GM23248 (cell line): ENCODE results near the gene CRYBA1. TPM values are rescaled to one million over a fixed set of nuclear protein-coding genes. Genes with fewer than 3 reads are reported as not detected.
"Not testable (repeated sequence)": the region's sequence is repeated elsewhere in the genome, so short reads cannot be mapped to it uniquely, and the experiment has no call there.

Experiments used
- DNase-seq: peaks from one replicate; pipeline ENCODE4 v3.0.0-alpha.2; 2015
- H2AFZ ChIP-seq: fragments of 200-600 bp; sonication (generic); 2 replicates; pipeline ENCODE4 v1.6.1; 2016; ENCODE audit warnings: antibody characterized with exemption
- H3F3A ChIP-seq: fragments of 200-600 bp; sonication (generic); 2 replicates; pipeline ENCODE4 v1.6.1; 2016; ENCODE audit warnings: mild to moderate bottlenecking, antibody characterized with exemption, mixed run types; ENCODE audit not compliant: insufficient read depth
- H3K27ac ChIP-seq: fragments of 200-600 bp; sonication (generic); 2 replicates; pipeline ENCODE4 v1.5.1; 2016; ENCODE audit warnings: mild to moderate bottlenecking
- H3K27me3 ChIP-seq: fragments of 200-600 bp; sonication (generic); replicated peaks from 2 replicates; pipeline ENCODE4 v1.6.1; 2016; ENCODE audit warnings: mild to moderate bottlenecking; ENCODE audit not compliant: insufficient read depth
- H3K36me3 ChIP-seq: fragments of 200-600 bp; sonication (generic); 2 replicates; pipeline ENCODE4 v1.6.1; 2016; ENCODE audit warnings: low read depth, mild to moderate bottlenecking
- H3K4me1 ChIP-seq: fragments of 200-600 bp; sonication (generic); 2 replicates; pipeline ENCODE4 v1.6.1; 2016; ENCODE audit warnings: mild to moderate bottlenecking; ENCODE audit not compliant: insufficient read depth
- H3K4me2 ChIP-seq: fragments of 200-600 bp; sonication (generic); one replicate; pipeline ENCODE4 v1.6.1; 2016; ENCODE audit warnings: mild to moderate bottlenecking; ENCODE audit not compliant: unreplicated experiment
- H3K4me3 ChIP-seq: fragments of 200-600 bp; sonication (generic); 2 replicates; pipeline ENCODE4 v1.5.1; 2016; ENCODE audit warnings: mild to moderate bottlenecking
- H3K79me2 ChIP-seq: fragments of 200-600 bp; sonication (generic); 2 replicates; pipeline ENCODE4 v1.6.1; 2016; ENCODE audit warnings: mild to moderate bottlenecking; ENCODE audit not compliant: insufficient read depth
- H3K9ac ChIP-seq: fragments of 200-600 bp; sonication (generic); 2 replicates; pipeline ENCODE4 v1.6.1; 2016; ENCODE audit warnings: mild to moderate bottlenecking
- H3K9me2 ChIP-seq: fragments of 200-600 bp; sonication (generic); 2 replicates; pipeline ENCODE4 v1.6.1; 2016; ENCODE audit warnings: mixed run types, mild to moderate bottlenecking, moderate library complexity; ENCODE audit not compliant: insufficient read depth
- H3K9me3 ChIP-seq: fragments of 200-600 bp; sonication (generic); one replicate; pipeline ENCODE4 v1.6.1; 2017; ENCODE audit warnings: low read depth
- H4K20me1 ChIP-seq: fragments of 200-600 bp; sonication (generic); 2 replicates; pipeline ENCODE4 v1.6.0; 2016; ENCODE audit not compliant: insufficient read depth
- EZH2 ChIP-seq: fragments of 200-600 bp; sonication (generic); IDR thresholded peaks from 2 replicates; pipeline ENCODE4 v1.6.1; 2018; ENCODE audit warnings: antibody characterized with exemption, mild to moderate bottlenecking; ENCODE audit not compliant: insufficient read depth, poor library complexity, severe bottlenecking
- EZH2phosphoT487 ChIP-seq: fragments of 200-600 bp; sonication (generic); IDR thresholded peaks from 2 replicates; pipeline ENCODE4 v1.6.1; 2018; ENCODE audit warnings: antibody characterized with exemption, moderate library complexity, mild to moderate bottlenecking, low read depth; ENCODE audit not compliant: insufficient read depth
- WGBS, 2 experiments: methylation state at CpG; one replicate each; pipeline ENCODE4 v1.1.6; 2015 to 2017; ENCODE audit warnings: low lambda C conversion rate in 2 of 2, low coverage in 1 of 2; ENCODE audit errors: missing lambda C conversion rate in 2 of 2; 5-methylcytosine and 5-hydroxymethylcytosine counted together
- in situ Hi-C: fragments of 300-500 bp; cut with MboI; formaldehyde crosslinking; loops from 2 replicates; pipeline ENCODE4 v1.15.0; 2020
- polyA plus RNA-seq: library from polyadenylated mRNA; unstranded; fragments of >200 nt; fragmentation: Nextera tagmentation; extraction: Ambion mirVana; gene quantifications from 2 replicates; pipeline ENCODE4 v1.2.1, GENCODE V29; 2016
- total RNA-seq: library from RNA; depleted of rRNA; stranded (reverse); fragments of >200 nt; shearing (Covaris generic); gene quantifications from 2 replicates; pipeline ENCODE4 v1.2.3, GENCODE V29; 2014

CRYBA1 gene
- total and polyA plus RNA-seq, 2 experiments from 2014 or later = not detected

GRCh38 chr17:29257756-29258155 is 11.1 kb downstream of the CRYBA1 start:
- 55 to 56% methylated on average over 3 of the region's 3 CpGs for WGBS, 2 experiments
- peak overlapping the region; percentile 79 for H3K4me2 ChIP-seq
- no peak overlapping the region for H2AFZ ChIP-seq
- H3K9me3 ChIP-seq = no peaks in the 10 kb centered on the region
- H3K4me1 ChIP-seq = peaks cover 66% of the 10 kb centered on the region
- in situ Hi-C loops = no loop called here
- H3K36me3 ChIP-seq = peaks cover 38% of the 10 kb centered on the region
- H3F3A ChIP-seq = peaks cover 99% of the 10 kb centered on the region
- peak overlapping the region; percentile 58 for H3K9ac ChIP-seq
- DNase-seq = peak; percentile 78
- no peaks in the 10 kb centered on the region for H3K9me2 ChIP-seq
- peak overlapping the region; percentile 68 for H3K27ac ChIP-seq
- peaks cover 59% of the 10 kb centered on the region for H3K79me2 ChIP-seq
- H3K4me3 ChIP-seq = peak overlapping the region; percentile 60
- H3K27me3 ChIP-seq = no peaks in the 10 kb centered on the region
- TF ChIP-seq EZH2phosphoT487 = no peak
- TF ChIP-seq EZH2 = no peak
- peaks cover 4% of the 10 kb centered on the region; the same call in 1 of the 2 replicates for H4K20me1 ChIP-seq

- in situ Hi-C loops = no loop called here
These were observed 17.3 kb downstream of the CRYBA1 start for GRCh38 chr17:29263916-29264315.

GRCh38 chr17:29271980-29272379 is 25.3 kb downstream of the CRYBA1 start:
- H3K4me3 ChIP-seq, H3K27ac ChIP-seq, H3K9me3 ChIP-seq, H3K9me2 ChIP-seq, H3K9ac ChIP-seq, in situ Hi-C loops, H3K27me3 ChIP-seq, DNase-seq, H2AFZ ChIP-seq, H3K4me2 ChIP-seq: not testable (repeated sequence)
- H3K79me2 ChIP-seq = peaks cover 100% of the 10 kb centered on the region
- peaks cover 43% of the 10 kb centered on the region for H3K36me3 ChIP-seq
- H4K20me1 ChIP-seq = peaks cover 39% of the 10 kb centered on the region
- 0 out of 2 replicates have a peak, but pooled peaks cover 14% of the 10 kb centered on the region for H3K4me1 ChIP-seq
- H3F3A ChIP-seq = peaks cover 40% of the 10 kb centered on the region
- 96 to 97% methylated on average over 7 to 9 of the region's 9 CpGs for WGBS, 2 experiments

More at GRCh38 chr17:29263916-29264315, 17.3 kb downstream of the CRYBA1 start:
- H3K9ac ChIP-seq = no peak overlapping the region
- H2AFZ ChIP-seq = no peak overlapping the region
- no peak overlapping the region for H3K4me3 ChIP-seq
- TF ChIP-seq EZH2phosphoT487 = no peak
- peaks cover 94% of the 10 kb centered on the region for H3K79me2 ChIP-seq
- no peak overlapping the region for H3K27ac ChIP-seq
- H3K4me2 ChIP-seq = no peak overlapping the region
- H3K9me3 ChIP-seq = no peaks in the 10 kb centered on the region
- peaks cover 75% of the 10 kb centered on the region for H3K36me3 ChIP-seq
- H3K27me3 ChIP-seq = no peaks in the 10 kb centered on the region
- DNase-seq = no peak
- H3K4me1 ChIP-seq = peaks cover 10% of the 10 kb centered on the region
- peaks cover 4% of the 10 kb centered on the region; the same call in 1 of the 2 replicates for H4K20me1 ChIP-seq
- H3F3A ChIP-seq = peaks cover 70% of the 10 kb centered on the region
- WGBS, 2 experiments = 74 to 82% methylated on average over 5 of the region's 5 CpGs
- no peaks in the 10 kb centered on the region for H3K9me2 ChIP-seq

GRCh38 chr17:29273924-29274323 is 27.3 kb downstream of the CRYBA1 start:
- Histone ChIP-seq H3K9me2 (no peaks in the 10 kb centered on the region), H3K27me3 (no peaks in the 10 kb centered on the region), H2AFZ (no peak overlapping the region), H4K20me1 (peaks cover 52% of the 10 kb centered on the region), H3K4me2 (no peak overlapping the region), H3K4me3 (no peak overlapping the region), H3K27ac (no peak overlapping the region), H3K9me3 (no peaks in the 10 kb centered on the region), H3K36me3 (peaks cover 51% of the 10 kb centered on the region), H3K4me1 (0 out of 2 replicates have a peak, but pooled peaks cover 14% of the 10 kb centered on the region), H3K9ac (no peak overlapping the region), H3K79me2 (peaks cover 100% of the 10 kb centered on the region), H3F3A (peaks cover 42% of the 10 kb centered on the region)
- TF ChIP-seq EZH2 (no peak), EZH2phosphoT487 (no peak)
- DNase-seq = no peak
- in situ Hi-C loops = no loop called here
- 93 to 97% methylated on average over 1 of the region's 1 CpG for WGBS, 2 experiments

DNA sequence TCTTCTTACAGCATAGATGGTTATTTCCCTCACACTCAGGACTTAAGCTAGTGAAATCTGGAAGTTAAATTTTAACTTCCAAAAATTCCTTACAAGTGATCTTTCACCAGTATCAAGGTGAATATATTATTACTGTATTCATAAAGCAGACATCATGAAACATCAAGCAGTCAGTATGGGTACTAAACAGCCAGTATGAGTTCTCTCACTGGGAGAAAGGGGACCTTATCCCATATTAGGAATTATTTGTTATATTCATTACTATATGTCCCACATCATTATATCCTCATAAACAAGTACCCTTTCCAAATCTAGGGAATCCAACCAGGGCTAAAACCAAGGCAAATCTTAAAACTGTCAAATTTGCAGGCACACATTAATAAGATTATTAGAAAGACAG is 32.0 kb downstream of the CRYBA1 start:
- peaks cover 67% of the 10 kb centered on the region for H3K36me3 ChIP-seq
- H3K4me1 ChIP-seq = peaks cover 28% of the 10 kb centered on the region
- H3K4me2 ChIP-seq = no peak overlapping the region
- peaks cover 40% of the 10 kb centered on the region for H3F3A ChIP-seq
- H2AFZ ChIP-seq = no peak overlapping the region
- no peaks in the 10 kb centered on the region for H3K9me2 ChIP-seq
- TF ChIP-seq EZH2 (no peak), EZH2phosphoT487 (no peak)
- no peak overlapping the region for H3K27ac ChIP-seq
- peaks cover 65% of the 10 kb centered on the region for H4K20me1 ChIP-seq
- H3K4me3 ChIP-seq = no peak overlapping the region
- in situ Hi-C loops = no loop called here
- no peaks in the 10 kb centered on the region for H3K27me3 ChIP-seq
- H3K9me3 ChIP-seq = no peaks in the 10 kb centered on the region
- no peak for DNase-seq
- no peak overlapping the region for H3K9ac ChIP-seq
- H3K79me2 ChIP-seq = peaks cover 100% of the 10 kb centered on the region
